ENCODE data around the gene ZNF628.
"Not testable (repeated sequence)": the region's sequence is repeated elsewhere in the genome, so short reads cannot be mapped to it uniquely, and the experiment has no call there.

Gene ZNF628

DNA sequence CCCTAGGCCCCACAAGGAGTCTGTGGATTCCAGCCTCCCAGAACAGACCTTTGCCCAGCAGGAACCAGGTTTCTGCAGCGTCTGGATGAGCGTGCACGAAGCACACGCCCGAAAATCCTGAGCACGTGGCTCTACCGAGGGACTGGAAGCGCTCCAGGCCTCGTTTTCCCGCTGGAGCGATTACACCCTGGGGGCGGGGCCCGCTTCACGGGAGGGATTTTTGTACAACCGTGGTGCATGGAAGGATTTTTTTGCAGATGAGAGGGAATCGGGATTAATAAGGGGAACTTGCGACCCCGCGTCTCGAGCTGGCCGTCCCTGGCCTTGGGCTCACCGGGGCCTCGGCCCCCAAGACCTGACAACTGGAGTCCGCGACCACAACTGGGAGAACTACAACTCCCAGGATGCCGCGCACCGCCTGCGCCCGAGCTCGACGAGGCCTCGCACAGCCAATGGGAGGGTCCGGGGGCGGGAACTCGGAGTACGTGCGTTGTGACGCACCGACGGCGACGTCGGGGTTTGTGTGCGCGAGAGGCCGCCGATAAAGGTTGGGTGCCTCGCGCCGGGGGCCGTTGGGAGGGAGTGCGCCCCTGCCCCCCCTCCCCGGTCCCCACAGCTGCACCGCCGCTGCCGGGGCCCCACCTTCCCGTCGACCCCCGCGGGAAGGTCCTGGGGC is at the start of gene ZNF628:
Gene ZNF628, plus strand, starts transcription at position 518 of the 676 bp plus-strand sequence. CDS start 3,294 bp downstream, outside the sequence.
- DNase-seq: peak; percentile 97

DNA sequence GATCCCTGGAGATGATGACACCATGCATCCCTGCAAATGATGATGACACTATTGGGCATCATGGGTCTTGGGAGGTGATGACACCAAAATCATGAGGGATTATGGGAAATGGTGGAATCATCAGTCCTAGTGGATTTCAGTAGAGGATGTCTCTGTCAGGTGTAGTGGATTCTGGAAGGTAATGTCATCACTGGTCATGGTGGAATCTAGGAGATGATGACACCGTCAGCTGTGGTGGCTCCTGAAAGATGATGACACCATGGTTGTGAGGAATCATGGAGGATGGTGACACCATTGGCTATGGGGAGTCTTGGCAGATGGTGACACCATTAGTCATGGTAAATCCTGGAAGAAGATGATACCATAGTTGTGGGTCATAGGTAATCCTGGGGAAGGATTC is 45.2 kb upstream of the ZNF628 start:
- no peak for DNase-seq

DNA sequence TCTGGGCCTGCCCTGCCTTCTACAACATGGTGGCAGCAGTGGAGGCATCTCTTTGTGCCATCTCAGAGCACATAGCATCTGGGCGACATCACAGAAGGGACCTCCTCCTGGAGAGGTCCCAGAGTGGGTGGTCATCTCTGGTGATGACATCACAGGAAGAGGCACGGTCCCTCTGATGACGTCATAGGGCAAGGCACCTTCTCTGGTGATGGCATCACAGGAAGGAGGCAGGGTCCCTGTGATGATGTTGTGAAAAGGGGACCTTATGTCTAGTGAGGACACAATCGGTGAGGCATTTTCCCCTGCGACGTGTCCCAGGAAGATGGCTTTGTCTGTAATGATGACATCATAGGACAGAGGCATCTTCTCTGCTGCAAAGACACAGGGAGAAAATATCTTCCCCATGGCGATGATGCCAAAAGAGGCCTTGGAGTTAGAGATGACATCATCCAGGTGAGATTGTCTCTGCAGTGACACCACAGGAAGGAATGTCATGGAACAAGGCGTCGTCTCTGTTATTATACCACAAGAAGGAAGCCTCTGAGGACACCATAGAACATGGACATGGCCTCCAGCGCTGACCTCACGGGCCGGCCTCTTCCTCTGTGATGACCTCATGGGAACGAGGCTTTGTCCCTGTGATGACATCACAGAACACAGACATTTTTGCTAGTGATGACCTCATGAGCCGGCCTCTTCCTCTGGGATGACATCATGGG is 44.0 kb upstream of the ZNF628 start:
- DNase-seq: no peak

DNA sequence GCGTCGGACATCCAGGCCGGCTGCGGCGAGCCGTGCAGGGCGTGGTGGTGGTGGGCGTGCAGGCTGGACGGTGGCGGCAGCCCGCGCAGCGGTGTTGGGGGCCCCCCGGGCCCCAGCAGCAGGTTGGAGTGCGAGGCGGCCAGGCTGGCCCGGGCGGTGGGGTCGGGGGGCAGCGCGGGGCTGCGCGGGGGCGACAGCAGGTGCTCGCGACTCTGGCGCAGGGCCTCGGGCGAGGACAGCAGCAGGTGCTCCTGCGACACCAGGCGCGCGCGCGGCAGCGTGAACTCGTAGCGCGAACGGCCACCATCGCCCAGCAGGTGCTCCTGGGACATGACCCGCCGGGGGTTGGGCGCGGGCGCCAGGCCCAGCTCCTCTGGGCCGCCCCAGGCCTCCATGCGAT is 43.1 kb upstream of the ZNF628 start:
- no peak for DNase-seq

DNA sequence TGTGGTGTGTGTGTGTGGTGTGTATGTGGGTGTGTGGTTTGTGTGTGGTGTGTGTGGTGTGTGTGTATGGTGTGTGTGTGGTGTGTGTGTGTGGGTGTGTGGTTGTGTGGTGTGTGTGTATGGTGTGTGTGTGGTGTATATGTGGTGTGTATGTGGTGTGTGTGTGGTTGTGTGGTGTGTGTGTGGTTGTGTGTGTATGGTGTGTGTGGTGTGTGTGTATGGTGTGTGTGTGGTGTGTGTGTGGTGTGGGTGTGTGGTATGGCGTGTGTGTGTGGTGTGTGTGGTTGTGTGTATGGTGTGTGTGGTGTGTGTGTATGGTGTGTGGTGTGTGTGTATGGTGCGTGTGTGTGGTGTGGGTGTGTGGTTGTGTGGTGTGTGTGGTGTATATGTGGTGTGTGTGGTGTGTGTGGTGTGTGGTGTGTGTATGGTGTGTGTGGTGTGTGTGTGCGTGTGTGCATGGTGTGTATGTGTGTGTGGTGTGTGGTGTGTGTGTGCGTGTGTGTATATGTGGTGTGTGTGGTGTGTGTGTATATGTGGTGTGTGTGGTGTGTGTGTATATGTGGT is 42.0 kb upstream of the ZNF628 start:
- no peak for DNase-seq

DNA sequence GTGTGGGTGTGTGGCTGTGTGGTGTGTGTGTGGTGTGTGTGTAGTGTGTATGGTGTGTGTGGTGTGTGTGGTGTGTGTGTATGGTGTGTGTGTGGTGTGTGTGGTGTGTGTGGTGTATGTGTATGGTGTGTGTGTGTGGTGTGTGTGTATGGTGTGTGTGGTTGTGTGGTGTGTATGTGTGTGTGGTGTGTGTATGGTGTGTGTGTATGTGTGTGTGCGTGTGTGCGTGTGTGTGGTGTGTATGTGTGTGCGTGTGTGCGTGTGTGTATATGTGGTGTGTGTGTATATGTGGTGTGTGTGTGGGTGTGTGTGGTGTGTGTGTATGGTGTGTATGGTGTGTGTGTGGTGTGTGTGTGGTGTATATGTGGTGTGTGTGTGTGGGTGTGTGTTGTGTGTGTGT is 41.4 kb upstream of the ZNF628 start:
- DNase-seq: no peak

DNA sequence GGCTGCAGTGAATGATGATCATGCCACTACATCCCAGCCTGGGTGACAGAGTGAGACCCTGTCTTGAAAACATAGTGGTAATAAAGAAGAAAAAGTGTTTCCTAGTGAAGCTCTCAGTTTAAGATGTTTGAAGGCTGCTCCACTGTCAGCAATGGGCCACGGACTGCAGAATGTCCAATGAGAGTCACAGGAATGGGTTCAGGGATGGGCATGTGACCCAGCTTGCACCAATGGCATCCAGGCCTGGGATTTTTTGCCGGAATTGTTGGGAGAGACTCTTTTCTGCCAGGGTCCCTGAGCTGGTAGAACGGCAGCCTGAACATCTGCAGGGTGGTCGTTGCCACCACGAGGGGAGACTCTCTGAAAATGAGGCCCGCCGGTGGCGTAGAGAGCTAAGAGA is 39.6 kb upstream of the ZNF628 start:
- no peak for DNase-seq

DNA sequence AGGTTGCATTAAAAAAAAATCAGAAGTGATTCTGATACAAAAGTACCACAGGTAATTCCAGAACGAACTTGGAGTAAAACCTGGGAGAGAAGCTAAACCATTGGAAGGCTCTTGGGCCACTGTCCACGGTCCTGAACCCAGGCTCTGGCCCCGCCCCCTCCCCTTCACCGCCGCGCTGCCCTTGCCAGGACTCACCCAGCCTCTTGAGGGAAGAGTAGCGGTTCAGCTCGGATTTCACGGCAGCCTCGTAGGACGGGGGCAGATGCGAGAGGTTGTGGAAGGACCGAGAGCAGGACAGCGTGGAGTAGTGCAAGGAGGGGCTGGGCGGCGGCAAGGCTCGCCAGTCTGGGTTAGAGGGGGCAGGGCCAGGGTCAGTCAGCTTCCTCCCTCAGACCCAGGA is 39.0 kb upstream of the ZNF628 start:
- DNase-seq: no peak

DNA sequence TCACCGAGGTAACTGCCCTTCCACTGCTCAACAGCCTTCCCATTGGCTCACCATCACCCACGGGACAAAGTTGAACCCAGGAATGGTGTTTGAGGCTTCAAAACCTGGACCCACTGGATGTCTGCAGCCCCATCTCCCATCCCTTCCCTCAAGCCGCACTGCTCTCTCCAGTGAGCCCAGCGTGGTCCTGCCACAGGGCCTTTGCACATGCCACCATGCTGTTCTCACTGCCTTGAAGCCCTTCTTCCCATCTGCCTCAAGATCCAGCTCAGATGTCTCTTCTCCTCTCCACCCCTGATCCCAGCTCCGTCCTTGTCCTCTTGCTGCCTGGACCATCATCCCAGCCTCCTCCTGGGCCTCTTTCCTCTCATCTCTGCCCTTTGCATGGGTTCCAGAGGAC is 37.4 kb upstream of the ZNF628 start:
- no peak for DNase-seq

DNA sequence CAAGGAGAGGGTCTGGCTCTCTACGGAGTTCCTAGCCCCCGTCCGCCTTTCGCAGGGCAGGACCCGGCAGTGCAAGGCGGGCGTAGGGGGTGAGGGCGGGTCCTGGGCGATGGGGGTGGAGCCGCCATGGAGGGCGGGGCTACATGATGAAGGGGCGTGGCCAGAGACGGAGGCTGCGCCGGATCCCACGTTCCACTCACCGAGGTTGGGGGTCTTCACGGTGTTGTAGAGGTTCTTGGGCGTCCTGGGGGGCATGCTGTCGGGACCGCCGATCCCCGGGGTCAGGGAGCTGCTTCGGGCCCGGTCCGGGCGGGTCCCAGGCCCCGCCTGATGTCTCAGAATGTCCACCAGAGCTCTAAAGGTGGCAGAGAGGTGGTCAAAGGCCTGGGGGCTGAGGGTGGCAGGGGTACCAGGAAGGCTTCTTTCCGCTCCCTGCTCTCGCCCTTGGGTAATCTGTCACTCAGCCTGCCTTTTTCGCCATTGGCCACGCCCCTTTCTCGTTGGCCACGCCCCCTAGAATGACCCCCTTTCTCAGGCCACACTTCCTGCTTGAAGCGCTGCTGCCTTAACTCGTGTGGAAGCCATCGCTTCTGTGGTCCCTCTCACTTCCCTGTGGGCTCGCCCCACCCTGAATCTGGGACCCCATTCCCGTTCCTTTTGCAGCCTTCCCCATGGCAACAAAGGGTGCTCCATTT is 35.9 kb upstream of the ZNF628 start:
- DNase-seq: no peak

DNA sequence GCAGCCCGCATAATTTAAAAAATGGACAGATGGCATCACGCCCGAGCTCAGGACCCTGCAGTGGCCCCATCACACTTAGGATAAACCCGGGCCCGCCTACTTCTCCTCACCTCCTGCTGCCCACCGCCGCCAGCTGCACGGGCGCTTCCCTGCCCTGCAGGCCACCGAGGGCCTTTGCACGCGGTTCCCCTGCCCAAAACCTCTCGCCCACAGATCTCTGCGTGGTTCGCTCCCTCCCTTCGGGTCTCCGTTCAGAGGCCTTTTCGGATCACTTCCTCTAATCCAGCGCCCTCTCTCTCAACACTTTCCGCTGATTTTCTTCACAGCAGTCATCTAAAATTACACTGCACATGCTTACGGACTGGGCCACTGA is 35.1 kb upstream of the ZNF628 start:
- no peak for DNase-seq

DNA sequence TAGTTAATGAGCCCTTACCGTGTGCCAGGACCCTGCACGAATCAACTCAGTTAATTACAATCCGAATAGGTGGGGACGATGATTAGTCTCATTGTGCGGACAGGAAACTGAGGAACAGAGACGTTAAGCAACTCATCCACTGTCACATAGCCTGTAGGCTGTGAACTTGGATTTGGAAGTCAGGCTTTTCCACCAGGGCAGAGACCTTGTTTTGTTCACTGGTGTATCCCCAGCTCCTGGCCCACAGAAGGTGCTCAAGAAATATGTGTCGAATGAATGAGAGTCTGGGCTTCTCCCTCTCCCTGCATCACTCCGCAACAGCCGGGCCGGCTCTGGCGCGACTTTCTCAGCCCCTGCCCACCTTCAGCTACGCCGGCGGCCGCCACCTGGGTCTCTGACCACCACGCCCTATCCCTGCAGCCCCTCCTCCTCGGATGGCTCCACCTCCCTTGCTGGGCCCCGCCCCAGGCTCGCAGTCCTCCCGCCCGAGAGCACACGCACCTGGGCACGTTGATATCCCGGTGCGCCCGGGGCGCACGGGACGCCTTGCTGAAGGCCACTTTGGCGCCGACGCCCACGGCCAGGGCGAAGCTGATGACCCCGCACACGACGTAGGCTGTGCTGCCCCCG is 34.6 kb upstream of the ZNF628 start:
- DNase-seq: no peak

DNA sequence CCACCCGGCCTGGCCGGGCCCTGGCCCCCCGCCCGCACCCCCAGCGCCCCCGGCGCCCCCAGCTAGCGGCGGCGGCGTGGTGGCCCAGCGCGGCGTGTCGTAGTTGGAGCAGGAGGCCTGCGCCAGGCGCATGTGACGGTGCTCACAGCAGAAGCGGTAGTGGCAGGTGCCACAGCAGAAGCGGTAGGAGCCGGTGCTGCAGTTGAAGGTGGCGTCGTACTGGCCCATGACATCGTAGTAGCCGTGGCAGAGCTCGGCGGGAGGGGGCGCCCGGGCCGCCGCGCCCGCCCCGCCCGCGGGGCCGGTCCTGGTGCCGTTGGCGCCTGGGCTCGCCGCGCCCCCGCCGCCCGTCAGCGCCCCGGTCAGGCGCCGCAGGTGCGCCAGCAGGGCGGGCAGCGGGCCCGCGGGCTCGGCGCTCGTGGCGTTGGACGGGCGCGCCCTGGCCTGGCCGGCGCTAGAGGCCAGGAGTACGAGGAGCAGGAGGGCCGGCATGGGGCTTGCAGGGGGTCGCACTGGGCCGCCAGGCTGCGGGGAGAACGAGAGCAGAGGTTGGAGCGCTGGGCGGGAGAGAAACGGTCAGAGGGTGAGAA is 34.0 kb upstream of the ZNF628 start:
- no peak for DNase-seq

DNA sequence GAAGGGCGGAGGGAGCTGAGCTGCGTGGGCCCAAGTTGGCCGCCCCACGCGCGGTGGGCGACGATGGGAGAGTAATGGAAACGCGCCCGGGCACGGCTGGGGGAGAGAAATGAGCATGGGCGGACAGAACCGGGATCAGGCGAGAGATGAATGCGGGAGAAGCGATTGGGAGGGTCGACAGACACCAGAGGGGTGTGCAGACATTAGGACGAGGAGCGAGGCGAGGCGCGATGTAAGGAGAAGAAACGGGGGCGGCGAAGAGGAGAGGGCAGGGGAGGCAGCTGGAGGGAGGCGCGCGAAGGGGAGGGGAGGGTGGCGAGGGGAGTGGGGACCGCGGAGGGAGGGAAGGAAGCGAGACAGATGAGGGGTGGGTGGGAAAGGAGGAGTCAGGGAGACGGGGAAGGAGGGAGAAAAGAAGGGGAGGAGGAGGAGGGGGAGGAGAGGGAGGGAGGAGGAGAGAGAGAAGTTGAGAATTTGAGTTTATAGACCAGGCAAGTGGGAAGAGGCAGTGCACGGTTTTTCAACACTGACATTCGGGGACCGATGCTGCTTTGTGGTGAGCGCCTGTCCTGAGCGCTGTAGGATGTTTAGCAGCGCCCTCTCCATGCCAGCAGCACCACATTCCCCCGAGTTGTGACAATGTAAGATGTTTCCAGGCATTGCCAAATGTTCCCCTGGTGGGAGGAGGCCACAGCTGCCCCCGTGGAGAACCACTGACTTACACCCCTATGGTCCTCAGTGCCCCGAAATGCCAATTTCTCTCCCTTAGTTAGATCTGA is 33.2 kb upstream of the ZNF628 start, which contains the start of gene SHISA7:
Gene SHISA7, minus strand, starts transcription at position 256 of the 779 bp plus-strand sequence. CDS start 437 bp downstream, outside the sequence.
- DNase-seq: no peak

DNA sequence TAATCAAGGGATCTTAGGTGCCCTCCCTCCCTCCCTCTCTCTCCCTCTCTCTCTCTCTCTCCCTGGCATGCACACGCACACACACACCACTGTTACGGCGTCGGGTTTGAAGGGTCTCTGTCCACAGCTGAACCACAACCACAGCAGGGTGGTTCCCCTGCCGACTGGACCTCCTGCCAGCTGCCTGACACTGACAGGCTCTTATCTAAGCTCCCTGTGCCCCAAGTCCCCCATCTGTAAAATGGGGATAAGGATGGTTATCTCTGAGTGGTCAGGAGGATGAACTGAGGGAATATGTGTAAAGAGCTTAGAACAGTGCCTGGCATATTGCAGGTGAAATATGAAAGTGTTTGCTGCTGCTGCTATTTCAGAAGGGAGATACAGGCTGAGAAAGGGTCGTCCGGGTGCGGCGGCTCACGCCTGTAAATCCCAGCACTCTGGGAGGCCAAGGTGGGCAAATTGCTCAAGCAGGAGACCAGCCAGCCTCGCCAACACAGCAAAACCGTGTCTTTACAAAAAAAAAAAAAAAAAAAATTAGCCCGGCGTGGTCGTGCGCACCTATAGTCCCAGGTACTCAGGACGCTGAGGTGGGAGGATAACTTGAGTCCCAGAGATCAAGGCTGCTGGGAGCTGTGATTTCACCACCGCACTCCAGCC is 32.5 kb upstream of the ZNF628 start:
- DNase-seq: no peak

DNA sequence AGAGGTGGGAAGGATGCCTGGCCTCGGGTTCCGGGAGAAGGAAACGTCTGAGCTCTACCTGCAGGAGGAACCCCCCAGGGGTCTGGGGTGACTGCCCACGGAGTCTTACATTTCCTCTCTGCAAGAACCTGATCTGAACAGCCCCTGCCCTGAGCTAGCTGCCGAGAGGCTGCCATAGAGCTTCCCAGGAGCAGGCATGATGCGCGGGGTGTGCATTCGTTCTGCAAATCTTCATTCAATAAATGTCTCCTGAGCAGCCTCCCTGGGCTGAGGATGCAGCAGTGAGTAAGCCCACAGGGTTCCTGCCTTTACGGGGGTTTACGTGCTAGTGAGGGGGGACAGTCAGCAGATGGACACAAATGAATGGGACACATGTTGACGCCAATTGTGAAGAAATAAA is 31.8 kb upstream of the ZNF628 start:
- no peak for DNase-seq

DNA sequence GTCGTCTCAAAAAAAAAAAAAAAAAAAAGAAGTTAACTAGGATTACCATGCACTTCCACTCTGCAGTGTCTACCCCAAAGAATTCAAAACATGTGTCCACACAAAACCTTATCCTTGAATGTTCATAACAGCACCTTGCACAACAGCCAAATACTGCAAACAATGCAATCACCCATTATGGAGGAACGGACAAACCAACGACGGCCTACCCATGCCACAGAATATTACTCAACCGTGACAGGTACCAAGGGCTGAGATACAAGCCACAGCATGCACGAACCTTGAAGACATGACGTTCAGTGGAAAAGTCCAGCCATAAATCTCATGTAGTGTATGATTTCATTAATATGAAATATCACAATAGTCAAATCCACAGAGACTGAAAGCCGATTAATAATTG is 30.4 kb upstream of the ZNF628 start:
- DNase-seq: no peak

DNA sequence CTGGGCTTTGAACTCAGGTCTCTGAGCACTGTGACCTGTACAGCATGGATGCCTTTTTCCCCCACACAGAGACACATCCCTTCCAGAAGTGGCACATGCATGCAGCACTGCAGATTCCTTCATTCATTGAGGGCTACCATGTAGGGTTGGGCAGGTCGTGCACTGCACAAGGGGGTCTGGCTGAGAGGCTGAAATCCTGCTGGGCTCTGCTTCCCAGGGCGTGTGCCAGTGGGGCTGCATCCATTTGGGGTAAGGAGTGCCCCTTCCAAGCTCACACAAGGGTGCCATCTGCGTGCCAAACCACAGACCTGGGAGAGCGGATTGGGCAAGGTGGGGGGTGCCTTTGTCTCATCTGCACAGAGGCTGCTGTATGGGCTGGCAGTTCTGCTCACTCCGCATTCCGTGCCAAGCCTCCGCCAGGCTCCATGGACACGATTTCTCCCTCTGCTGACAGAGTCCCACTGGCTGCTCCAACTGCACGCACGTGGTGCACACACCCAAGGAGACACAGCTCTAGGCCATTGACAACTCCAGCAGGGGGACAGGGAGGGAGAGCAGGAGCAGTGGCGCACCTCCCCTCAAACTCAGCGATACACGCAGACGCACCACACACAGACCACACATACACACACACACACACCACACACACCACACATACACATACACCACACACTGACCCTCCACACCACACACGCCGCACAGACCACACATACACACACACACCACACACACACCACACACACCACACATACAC is 28.8 kb upstream of the ZNF628 start:
- no peak for DNase-seq

DNA sequence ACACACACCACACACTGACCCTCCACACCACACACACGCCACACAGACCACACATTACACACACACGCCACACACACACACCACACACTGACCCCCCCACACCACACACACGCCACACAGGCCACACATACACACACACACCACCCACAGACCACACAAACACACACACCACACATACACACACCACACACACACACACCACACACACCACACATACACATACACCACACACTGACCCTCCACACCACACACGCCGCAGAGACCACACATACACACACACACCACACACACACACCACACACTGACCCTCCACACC is 28.3 kb upstream of the ZNF628 start:
- not testable (repeated sequence) for DNase-seq

DNA sequence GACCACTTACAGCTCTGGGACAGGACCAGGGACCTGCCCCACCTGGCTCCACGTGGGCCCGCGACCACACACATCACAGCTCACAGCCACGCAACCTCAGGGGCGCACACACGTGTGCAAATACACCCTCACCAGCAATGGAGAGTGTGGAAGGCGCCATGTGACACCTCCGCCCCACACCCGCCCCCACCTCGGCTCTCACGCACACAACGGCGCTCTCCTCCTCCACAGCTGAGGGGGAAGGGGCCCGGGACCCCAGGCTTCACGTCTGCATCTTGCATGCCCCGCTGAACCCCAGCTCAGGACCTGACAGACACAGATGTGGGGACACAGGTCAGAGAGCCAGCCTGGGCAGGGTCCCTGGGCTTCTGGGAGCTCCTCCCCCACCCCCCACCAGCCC is 26.9 kb upstream of the ZNF628 start:
- DNase-seq: no peak
